SHP77 treated with DMSO at 0.1 percent for 48 hours (cell line): ENCODE results near the gene EXOSC9.

Experiments
- DNase-seq: peaks from one replicate; lab custom pipeline; 2025; lab: John Stamatoyannopoulos, UW

The EXOSC9 gene

DNA sequence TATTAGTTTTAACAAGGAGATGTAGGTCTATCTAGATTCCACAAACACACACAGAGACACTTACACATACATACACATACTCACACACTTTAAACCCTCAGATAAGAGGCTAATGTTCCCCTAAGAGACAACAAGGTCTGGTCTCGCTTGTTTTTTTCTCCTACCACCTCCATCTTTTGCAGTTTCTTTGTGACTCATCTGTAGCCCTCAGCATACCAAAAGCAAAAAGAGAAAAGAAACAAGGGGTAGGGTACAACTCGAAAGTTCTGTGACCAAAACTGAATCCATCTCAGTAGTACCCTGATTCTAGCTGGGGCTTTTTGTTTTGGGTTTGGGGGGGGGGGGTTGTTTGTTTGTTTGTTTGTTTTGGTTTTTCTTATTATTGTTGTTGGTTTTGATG, 12.2 kb upstream of the EXOSC9 start:
- no peak for DNase-seq

DNA sequence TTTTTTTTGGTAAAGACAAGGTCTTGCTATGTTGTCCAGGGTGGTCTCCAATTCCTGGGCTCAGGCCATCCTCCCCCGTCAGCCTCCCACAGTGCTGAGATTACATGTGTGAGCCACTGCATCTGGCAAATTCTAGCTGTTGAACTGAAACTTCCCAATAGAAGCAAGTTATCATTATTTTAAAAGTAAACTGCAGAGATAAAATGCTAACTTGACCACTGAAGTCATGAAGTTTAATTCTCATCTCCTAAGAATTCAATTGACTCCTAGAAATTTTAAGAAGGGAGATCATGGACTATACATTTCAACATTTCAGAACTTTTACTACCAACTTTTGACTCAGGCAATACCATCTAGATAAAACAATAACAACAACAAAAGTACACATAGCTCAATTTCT, 11.7 kb upstream of the EXOSC9 start:
- no peak for DNase-seq

DNA sequence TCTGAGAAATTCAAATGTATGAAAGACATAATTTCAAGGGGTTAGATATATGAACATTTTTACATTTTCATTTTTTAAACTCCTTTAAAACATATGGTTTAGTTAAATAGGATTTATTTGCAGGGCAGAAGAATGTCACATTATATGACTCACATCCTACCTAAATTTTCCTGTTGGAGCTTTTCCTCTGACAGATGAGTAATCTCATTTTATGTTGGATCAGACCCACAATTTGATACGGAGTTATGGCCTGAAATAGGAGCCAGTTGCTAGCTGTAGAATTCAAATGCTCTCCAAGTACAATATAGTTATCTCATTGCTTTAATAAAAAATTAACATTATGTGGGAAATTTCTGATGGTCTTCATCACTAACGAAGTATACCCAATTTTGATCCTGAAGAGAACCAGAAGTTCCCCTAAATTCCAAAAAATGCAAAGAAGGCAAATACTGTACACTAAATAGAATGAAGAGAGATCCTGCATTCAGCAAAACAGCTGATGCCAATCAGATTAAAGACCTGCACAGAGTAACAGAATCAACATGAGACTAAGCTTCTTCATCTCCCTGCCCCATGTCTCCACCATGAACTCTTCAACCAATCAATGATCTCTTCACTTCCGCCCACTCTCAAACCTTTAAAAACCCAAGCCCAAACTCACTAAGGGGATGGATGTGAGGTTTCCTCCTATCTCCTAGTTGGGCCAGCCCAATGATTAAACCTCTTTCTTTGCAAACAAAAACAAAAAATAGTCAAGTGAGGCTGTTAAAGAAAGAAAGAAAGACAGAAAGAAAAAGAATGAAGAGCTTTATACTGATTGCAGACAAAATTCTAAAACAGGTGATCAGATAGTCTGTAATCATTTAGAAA, 10.9 kb upstream of the EXOSC9 start:
- DNase-seq: no peak

DNA sequence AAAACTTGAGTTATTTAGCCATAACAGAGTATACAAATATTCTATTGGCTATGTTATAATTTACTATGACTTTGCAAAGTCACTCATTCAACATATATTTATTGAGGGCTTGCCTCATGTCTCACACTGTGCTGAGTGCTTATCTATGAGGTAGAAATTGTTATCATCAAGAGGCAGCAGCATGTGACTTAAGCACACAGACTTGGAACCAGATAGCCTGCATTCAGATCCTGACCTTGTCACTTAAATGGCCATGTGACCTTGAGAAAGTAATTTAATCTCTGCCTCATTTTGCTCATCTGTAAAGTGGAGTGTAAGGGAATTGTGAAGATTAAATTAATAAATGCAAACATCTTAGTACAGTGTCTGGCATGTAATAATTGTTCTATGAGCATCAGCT, 10.1 kb upstream of the EXOSC9 start:
- DNase-seq: no peak

DNA sequence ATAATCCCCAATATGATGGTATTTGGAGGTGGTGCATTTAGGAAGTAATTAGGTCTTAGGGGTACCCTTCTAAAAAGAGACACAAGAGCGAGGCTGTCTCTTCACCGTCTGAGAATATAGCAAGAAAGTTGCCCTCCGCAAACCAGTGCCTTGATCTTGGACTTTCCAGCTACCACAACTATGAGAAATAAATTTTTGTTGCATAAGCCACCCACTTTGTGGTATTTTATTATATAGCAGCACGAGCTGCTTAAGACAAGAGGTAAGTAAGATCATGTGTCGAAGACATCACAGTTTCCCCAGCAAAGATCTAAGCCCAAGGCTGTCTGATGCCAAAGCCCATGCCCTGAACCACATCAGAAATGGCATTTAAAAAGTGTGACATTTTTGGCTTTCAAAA, 9.6 kb upstream of the EXOSC9 start:
- no peak for DNase-seq

DNA sequence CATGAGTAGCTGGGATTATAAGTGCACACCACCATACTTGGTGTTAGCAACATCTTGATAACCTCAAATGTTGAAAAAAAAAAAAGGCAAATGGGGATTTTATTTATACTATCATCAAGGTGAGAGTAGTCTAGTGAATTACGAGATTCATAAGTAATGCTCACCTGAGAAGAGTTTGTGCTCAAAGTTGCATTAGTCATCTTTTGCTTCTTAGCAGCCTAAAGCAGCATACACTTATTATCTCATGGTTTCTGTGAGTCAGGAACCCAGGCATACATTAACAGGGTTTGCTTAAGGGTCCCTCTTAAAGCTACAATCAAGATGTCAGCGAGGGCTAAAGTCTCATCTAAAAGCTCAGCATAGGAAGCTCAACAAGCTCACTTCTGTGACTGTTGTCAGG, 8.2 kb upstream of the EXOSC9 start:
- DNase-seq: no peak

DNA sequence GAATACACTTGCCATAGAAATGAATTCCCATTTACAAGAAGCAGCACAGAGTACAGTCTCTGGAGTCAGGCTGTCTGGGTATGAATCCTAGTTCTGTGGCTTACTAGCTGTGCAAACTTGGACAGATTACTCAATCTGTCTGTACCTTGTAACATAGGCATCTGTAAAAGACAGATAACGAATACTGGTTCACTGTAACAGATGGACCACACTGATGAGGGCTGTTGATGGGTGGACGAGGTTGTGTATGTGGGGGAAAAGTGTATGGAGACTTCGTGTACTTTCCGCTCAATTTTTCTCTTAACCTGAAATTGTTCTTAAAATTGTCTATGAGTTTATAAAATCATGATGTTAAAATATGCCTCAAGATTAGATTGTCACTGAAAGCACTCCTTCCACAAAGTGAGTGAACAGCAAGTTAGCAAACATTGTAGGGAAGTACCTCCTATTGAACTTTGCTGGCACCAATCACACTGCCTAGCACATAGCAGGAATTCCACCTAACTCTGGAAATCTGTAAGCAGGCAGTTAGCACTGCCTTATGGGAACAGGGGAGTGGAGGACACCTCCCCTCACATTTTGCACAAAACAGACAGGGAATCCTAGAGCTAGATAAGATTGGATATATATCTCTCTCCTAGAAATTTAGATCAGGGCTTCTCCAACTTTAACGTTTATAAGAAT, 6.5 kb upstream of the EXOSC9 start:
- DNase-seq: no peak

DNA sequence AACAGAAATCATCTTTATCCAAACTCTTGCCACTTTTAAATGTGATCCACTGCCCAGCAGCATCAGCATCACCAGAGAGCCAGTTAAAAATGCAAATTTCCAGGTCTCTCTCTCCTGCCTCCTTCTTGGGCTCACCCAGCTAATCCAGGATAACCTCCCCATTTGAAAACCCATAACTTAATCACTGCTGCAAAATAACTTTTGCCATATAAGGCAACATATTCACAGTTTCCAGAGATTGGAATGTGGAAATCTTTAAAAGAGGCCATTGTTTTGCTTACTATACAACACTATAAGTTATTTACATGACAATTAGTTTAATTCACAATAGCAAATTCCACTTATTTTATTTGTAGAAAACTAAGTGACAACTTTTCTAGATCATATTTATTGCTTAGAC, 4.8 kb upstream of the EXOSC9 start:
- DNase-seq: no peak

DNA sequence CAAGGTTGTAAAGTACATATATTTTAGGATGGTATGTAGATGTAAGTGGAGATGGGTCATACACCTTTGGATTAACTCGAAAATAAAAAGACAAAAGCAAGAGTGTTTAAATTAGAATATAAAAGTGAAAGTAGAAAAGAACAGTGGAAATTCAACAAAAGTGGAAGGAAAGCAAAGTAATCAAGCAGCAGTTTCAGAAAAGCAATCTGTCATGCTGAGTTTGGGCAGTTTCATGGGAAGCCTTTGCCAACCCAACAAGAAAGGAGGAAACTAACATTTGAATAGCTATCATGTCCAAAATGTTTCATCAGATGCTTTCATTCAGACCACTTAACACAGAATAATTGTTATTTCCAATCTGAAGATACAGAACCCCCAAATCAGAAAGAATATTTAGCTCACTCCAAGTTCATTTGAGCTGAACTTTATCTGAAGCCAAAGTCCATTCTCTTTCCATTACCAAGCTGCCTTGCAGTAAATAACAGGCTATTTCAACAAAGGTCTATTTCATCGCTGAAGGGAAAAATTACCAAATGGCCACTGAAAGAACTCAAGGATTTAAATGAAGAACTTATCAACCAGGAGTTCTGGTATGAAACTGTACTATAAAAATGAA, 1.8 kb upstream of the EXOSC9 start:
- no peak for DNase-seq

DNA sequence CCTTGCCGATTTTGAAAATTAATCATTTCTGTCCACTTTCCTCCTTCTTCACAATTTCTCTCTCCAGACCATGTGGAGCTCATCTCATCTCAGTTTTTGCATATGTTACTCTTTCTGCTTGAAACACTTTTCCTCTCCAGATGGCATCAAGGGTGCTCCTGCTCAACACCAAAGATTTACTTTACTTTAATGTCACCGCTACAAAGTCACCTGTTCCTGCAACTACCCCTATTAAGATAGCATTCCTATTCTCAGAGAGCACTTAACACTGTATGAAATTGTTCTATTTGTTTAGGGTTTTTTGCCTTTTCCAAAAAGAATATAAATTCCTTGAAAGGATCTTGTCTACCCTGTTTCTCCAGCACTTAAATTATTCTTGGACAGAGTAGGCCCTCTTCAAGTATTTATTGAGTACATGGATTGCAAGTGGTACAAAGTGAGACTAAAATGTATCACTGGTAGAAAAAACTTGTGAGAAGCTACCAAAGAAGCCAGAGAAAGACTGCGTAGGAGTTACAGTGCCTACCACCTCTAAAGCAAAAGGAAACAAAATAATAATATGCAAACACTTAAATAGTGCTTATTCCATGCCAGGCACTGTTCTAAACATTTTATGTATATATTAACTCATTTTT, 1.1 kb upstream of the EXOSC9 start:
- DNase-seq: no peak

DNA sequence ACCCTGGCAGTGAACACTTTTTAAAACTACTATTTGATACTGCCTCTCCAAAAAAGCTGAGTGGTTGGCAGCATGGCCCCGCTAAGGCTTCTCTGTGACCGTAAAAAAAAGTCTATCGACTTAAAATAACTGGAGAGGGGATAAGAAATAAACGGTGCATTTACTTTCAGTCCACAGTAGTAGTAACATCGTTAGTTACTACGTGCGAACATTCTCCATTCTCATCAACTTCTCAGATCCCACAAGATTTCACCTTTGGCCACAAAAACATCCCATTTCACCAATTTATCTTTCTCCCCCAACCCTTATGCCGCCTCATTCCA, 524 bp upstream of the EXOSC9 start:
- no peak for DNase-seq

DNA sequence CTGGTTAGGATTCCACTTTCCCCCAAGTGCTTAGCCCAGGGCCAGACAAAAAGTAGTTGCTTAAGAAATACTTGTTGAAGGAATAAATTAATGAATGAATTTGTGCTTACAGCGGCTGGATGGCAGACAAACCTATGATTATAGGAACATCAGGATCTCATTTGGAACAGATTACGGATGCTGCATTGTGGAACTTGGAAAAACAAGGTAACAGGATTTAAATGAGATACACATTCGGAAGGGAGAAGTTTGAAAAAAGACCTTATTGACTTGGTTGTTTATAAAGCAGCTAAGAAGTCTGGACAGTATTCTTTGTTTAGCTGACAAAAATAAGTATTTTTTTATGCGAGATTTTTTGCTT, 572 bp downstream of the EXOSC9 start:
- DNase-seq: no peak

DNA sequence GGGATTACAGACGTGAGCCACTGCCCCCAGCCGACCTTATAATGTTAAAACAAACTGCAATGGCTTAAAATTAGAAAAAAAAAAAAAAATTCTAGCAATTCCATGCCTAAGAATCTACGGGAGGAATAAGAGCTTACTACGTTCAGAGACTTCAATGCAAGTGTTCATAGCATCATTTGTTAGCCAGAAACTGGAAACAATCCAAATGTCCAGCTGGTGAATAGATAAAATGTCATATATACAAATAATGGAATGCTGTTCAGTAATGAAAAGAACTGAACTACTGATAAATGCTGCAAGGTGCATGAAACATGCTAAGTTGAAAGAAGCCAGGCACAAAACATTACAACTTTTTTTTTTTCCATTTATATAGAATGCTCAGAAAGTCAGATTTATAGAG, 5.3 kb downstream of the EXOSC9 start:
- DNase-seq: no peak

DNA sequence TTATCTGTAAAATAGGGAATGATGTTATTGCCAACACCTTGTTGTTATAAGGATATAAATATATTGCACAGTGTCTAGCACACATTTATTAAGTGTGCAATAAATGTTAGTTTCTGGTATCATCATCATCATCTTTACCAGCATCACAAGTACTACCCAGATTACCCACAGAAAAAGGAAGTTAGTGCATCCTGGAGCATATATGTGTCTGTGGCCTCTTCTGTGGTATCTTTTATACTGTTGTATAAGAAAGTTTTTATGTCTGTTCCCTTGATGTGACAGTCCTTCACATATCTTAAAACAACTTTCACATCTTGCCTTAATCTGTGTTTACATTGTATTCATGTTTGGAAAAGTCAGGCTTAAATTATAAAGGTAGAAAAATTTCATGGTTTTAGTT, 10.0 kb downstream of the EXOSC9 start:
- DNase-seq: no peak

DNA sequence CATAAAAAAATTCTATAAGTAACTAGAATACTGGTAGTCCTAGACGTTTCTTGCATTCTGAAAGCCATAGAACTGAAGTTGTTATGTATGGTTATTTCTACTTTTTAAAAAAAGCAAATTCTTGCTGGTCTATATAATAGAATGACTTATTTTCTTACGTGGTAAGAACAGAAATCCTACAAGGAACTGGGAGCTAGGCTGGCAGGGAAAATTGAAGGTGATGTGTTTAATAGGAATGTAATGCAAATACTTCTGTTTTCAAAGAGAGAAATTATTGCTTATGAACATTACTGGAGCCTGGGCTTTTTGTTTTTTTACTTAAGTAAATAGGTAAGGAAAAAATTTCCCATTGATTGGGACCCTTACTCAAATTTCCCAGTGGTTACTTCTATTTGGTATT, 13.6 kb downstream of the EXOSC9 start:
- DNase-seq: no peak

DNA sequence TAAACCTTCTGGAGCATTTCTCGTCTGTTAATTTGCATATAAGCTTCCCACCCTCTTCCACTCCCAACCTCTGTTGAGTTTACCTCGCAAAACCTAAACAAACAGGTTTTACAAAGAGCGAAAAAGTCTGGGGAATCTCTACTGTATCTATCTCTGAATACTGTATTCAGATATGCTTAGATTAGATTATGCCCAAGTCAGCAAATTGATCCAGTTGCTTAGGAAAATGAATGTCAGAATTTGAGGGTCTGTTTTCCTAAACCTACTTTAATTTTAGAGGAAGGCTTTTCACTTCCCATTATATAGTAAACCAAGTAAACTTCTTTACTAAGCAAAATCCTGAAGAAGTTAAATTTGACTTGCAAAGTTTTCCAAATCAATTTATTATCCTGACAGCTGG, 15.9 kb downstream of the EXOSC9 start:
- DNase-seq: no peak

DNA sequence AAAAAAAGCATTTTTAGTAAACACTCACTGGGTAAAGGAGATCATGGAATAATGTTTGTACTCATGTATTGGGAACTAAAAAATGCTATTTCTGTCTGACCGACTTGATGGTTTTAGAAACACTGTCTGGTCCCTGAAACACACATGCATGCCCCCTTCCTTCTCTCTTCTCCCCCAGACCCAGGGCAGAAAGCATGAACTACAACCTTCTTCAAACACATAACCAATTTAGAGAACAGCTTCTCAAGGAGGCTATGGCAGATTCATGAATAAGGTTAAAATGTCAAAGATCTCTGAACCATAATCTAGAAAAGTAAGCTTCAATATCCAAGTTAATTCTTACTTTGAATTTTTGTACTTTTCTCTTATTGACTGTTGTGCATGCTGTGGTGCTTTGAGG, 16.6 kb downstream of the EXOSC9 start:
- no peak for DNase-seq

DNA sequence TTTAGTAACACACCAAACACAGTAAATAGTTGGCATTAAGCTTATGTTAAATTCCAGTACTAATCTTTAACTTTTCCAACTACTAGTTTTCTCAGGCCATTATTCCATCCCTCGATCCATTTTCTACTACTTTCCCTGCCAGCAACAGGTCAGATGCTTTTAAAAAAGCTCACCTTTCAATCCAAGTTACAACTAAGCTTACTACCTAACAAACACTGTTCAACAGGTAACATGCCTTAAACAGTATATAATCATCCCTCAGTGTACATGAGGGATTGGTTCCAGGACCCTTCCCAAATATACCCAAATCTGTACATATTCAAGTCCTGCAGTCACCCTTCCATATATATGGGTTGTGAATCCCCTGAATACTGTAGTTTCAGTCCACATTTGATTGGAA, 17.1 kb downstream of the EXOSC9 start:
- no peak for DNase-seq

DNA sequence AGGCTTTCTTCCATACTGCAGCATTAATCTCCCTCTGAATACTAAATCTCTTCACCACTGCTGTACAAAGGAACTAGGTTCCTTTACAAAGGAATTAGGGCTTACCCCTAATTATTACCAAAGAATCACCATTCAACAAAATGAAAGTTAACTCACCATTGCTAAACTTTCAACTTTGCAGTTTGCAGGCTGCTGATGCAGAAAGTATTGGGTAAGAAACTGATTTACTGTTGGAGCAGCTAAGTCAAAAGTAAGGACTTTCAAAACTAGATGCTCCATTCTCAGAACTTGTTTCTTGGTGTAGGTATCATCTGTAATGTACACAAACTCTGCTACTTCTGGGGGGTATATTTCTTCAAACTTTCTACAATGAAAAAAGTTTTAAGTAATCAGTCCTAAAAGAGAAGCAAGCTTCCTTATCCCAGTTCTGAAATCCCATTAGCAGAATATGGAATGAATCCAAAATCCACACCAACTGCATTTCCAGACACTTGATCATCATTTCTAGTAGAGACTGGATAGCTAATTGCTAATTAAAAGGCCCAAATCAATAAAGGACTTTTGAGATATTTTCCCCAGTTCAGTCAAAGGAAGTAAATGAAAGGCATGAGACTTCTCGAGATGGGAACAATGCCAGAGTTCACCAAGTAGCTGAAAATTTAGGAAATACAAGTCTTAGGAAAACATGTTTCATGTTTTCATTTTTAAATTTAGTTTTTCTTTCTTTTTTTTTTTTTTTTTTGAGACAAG, 18.3 kb downstream of the EXOSC9 start:
- DNase-seq: no peak

DNA sequence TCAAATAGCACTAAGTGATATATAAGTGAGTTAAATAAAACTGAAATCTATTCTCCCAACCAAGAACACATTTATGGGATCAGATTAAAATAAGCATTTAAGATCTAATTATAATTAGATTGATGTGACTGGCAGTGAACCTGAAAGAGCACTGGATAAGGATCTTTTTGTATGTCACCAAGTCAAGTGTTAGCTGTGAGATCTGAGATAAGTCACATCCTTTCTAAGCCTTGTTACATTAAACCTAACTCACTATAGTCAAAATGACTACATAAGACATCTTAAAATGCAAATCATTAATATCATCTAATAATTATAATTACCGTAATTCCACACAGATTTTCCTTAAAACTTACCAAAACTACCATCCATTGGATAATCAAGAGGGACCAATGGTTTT, 20.9 kb downstream of the EXOSC9 start:
- no peak for DNase-seq

DNA sequence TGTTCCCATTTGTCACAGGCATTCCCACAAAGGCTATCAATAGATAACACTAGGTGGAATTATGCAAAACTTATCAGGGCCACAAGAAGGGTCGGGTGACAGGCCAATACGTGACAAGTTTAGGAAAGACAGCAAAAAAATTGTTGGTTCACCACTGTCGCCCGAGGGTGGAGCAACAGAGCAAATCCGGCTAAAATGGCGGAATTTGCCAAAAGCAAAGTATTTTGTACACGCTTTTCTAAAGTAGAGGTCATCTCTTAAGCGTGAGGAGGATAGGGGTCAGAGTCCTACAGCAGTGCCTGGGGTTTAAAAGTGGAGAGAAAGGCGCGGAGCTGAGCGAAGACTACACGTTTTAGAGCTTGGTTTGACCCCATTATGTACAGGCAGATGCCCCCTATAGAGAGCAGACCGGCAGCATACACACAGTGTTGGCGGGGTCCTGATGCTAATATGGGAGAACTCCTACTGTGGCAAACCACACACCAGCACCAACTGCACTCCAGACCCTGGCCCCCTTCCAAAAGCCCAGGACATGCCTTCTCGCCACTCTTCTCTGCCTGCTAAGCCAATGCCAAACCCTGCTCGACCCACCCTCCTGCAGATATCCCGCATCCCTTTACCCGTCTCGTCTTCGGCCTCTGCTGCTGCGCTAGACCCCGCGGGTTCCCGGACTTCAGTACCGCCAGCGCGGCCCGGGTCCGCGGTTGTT, 21.8 kb downstream of the EXOSC9 start:
- no peak for DNase-seq
